Stomach (tissue), 9 donors: ENCODE results near the gene TENM4. TPM values are rescaled to one million over a fixed set of nuclear protein-coding genes. Genes with fewer than 3 reads are reported as not detected.

Experiments
- DNase-seq, 2 donors: peaks; one replicate each; pipeline versions ENCODE4 v3.0.0 to v3.0.0-alpha.2; 2013 to 2019
- H3K27ac ChIP-seq, 5 donors: fragments of 200-600 bp in 4 of 5; sonication (generic) in 4 of 5; one replicate each; pipeline ENCODE4 v1.5.1; 2013 to 2019; ENCODE audit warnings: mild to moderate bottlenecking in 1 of 5, moderate library complexity in 1 of 5
- H3K27me3 ChIP-seq, 3 donors: fragments of 200-600 bp; sonication (generic); one replicate each; pipeline ENCODE4 v1.5.1; 2017 to 2019; ENCODE audit warnings: mixed run types in 1 of 3
- H3K36me3 ChIP-seq, 4 donors: fragments of 200-600 bp; sonication (generic); 1 replicate in 3 of 4; 2 replicates in 1 of 4; pipeline ENCODE4 v1.5.1; 2016 to 2019
- H3K4me1 ChIP-seq, 4 donors: fragments of 200-600 bp; sonication (generic); one replicate each; pipeline ENCODE4 v1.5.1; 2016 to 2019
- H3K4me3 ChIP-seq, 4 donors: fragments of 200-600 bp; sonication (generic) in 3 of 4; one replicate each; pipeline ENCODE4 v1.5.1; 2016 to 2019; ENCODE audit warnings: mild to moderate bottlenecking in 1 of 4
- H3K9me3 ChIP-seq, 4 donors: fragments of 200-600 bp; sonication (generic); one replicate each; pipeline ENCODE4 v1.5.1; 2016 to 2019
- CTCF ChIP-seq, 7 experiments: fragments of 450-650 bp in 4 of 7; fragments of 200-600 bp in 3 of 7; sonication (generic) in 3 of 7; IDR thresholded peaks; one replicate each; pipeline ENCODE4 v1.5.1; 2016 to 2019; ENCODE audit warnings: antibody characterized with exemption in 7 of 7, control low read depth in 2 of 7, mild to moderate bottlenecking in 1 of 7
- EP300 ChIP-seq: sonication (generic); formaldehyde crosslinking; IDR thresholded peaks from one replicate; pipeline ENCODE4 v1.6.1; 2017; ENCODE audit warnings: antibody characterized with exemption
- POLR2A ChIP-seq, 4 donors: fragments of 450-650 bp; IDR thresholded peaks; one replicate each; pipeline ENCODE4 v1.6.1; 2016; ENCODE audit warnings: antibody characterized with exemption in 4 of 4, control low read depth in 2 of 4, mild to moderate bottlenecking in 1 of 4, moderate library complexity in 1 of 4
- POLR2AphosphoS5 ChIP-seq, 3 donors: sonication (generic); formaldehyde crosslinking; IDR thresholded peaks; one replicate each; pipeline ENCODE4 v1.6.1; 2016; ENCODE audit warnings: antibody characterized with exemption in 3 of 3
- WGBS, 5 donors: extraction: QIAGEN DNeasy Blood & Tissue Kit in 3 of 5; methylation state at CpG; one replicate each; pipeline versions ENCODE4 v1.1.5 to v1.1.7; 2013 to 2018; 5-methylcytosine and 5-hydroxymethylcytosine counted together
- intact Hi-C: fragments of 100-400 bp; cut with DNase I; formaldehyde crosslinking; loops from one replicate; pipeline ENCODE4 v1.15.1; 2023; ENCODE audit warnings: low total_unique reads
- polyA plus RNA-seq, 3 donors: library from polyadenylated mRNA; stranded (reverse); fragments of 200-250 nt; gene quantifications; one replicate each; pipeline ENCODE4 v1.2.3, GENCODE V29; 2013
- total RNA-seq, 5 donors: library from RNA; depleted of rRNA; stranded (reverse); fragments of >200 nt; gene quantifications; one replicate each; pipeline versions ENCODE4 v1.1.0 to v1.2.3, GENCODE V29; 2014 to 2016
- donor health status: healthy with polysubstance abuse.
- donor health status: Bipolar disorder and iron deficiency.
- donor health status: healthy.

The TENM4 gene
- total and polyA plus RNA-seq, 8 donors: 0.06 to 13.2 (median 0.87) TPM; not detected in 1

DNA sequence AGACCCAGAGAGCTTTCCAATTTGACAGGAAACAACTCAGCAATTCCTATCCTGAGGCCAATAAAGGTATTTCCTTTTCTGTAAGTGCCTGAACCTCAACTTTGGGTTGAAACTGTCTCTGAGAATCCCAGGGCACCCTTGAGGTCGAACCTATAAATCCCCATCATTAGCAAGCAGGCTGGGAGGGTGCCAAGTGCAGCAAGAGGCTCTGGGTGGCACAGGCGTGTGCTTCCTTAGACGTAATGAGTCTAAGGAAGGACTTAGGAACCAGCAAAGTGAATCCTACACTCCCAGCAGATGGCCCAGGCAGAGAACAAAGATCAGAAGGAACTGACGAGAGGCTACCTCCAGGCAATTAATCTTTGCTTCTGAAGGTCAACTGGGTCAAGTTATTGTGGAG lies 631.9 kb downstream of the TENM4 start:
- no peaks in the 10 kb centered on the region for H3K36me3 ChIP-seq
- intact Hi-C loops: no loop called here
- H3K27ac ChIP-seq: peak overlapping the region in 1 of 5 donors; percentile 42
- no peaks in the 10 kb centered on the region for H3K9me3 ChIP-seq
- no peak for DNase-seq
- TF ChIP-seq POLR2AphosphoS5 (IDR thresholded peaks at IDR 0.05): no peak
- no peak for TF ChIP-seq CTCF (IDR thresholded peaks at IDR 0.05)
- TF ChIP-seq POLR2A (IDR thresholded peaks at IDR 0.05): no peak
- no peak for TF ChIP-seq EP300
- peaks cover 0 to 18% (median 12%) of the 10 kb centered on the region in 4 donors for H3K4me1 ChIP-seq
- WGBS, 5 donors: 32 to 55% (median 46%) methylated on average over 4 of the region's 4 CpGs
- no peaks in the 10 kb centered on the region for H3K27me3 ChIP-seq
- H3K4me3 ChIP-seq: no peak overlapping the region

DNA sequence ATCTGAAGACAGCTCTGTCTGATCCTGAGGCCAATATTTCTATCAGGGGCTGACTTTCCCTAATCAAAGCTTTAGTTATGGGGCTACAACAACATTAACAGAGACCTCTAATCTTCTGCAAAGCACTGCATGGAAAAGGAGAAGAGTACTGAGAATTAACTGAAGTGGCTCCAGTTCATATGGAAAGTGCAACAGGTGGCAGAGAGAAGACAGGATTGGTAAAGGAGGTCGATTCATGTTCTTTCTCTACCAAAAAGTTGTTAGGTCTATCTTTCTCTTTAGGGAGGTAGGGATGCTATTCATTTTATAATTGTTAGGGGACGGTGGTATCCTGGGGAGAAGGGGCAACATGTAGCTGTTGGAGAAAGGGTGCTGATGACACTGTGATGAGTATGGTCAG lies 633.5 kb downstream of the TENM4 start:
- Histone ChIP-seq H3K27ac (no peak overlapping the region), H3K4me3 (no peak overlapping the region), H3K4me1 (peaks cover 2 to 22% (median 17%) of the 10 kb centered on the region in 4 donors), H3K9me3 (no peaks in the 10 kb centered on the region), H3K27me3 (no peaks in the 10 kb centered on the region), H3K36me3 (no peaks in the 10 kb centered on the region)
- TF ChIP-seq POLR2A (IDR thresholded peaks at IDR 0.05) (no peak), POLR2AphosphoS5 (IDR thresholded peaks at IDR 0.05) (no peak), CTCF (IDR thresholded peaks at IDR 0.05) (no peak), EP300 (no peak)
- WGBS, 5 donors: 87 to 97% (median 91%) methylated on average over 2 of the region's 2 CpGs
- DNase-seq: no peak
- intact Hi-C loops: no loop called here

- H3K27me3 ChIP-seq: no peaks in the 10 kb centered on the region
- no peaks in the 10 kb centered on the region for H3K36me3 ChIP-seq
- H3K27ac ChIP-seq: no peak overlapping the region
- H3K9me3 ChIP-seq: no peaks in the 10 kb centered on the region
- no peak for TF ChIP-seq POLR2A (IDR thresholded peaks at IDR 0.05)
- TF ChIP-seq EP300: no peak
- TF ChIP-seq POLR2AphosphoS5 (IDR thresholded peaks at IDR 0.05): no peak
- TF ChIP-seq CTCF (IDR thresholded peaks at IDR 0.05): no peak
- intact Hi-C loops: no loop called here
- DNase-seq: no peak
- no peak overlapping the region for H3K4me3 ChIP-seq
- peaks cover 11 to 31% (median 26%) of the 10 kb centered on the region in 4 donors for H3K4me1 ChIP-seq
- WGBS, 5 donors: 39 to 49% (median 42%) methylated on average over 2 of the region's 2 CpGs
These were observed 634.4 kb downstream of the TENM4 start for GRCh38 chr11:78806214-78807004.

- Histone ChIP-seq H3K36me3 (no peaks in the 10 kb centered on the region), H3K27me3 (no peaks in the 10 kb centered on the region), H3K27ac (no peak overlapping the region), H3K4me1 (peaks cover 24 to 41% (median 34%) of the 10 kb centered on the region in 4 donors), H3K9me3 (no peaks in the 10 kb centered on the region), H3K4me3 (no peak overlapping the region)
- WGBS, 5 donors: 87 to 98% (median 92%) methylated on average over 4 to 9 of the region's 9 CpGs
- no peak for DNase-seq
- intact Hi-C loops: no loop called here
- TF ChIP-seq POLR2AphosphoS5 (IDR thresholded peaks at IDR 0.05): no peak
- no peak for TF ChIP-seq POLR2A (IDR thresholded peaks at IDR 0.05)
- no peak for TF ChIP-seq CTCF (IDR thresholded peaks at IDR 0.05)
- no peak for TF ChIP-seq EP300
These were observed 635.8 kb downstream of the TENM4 start for GRCh38 chr11:78804991-78805390.
